Panc1 (cell line): Measurements from ENCODE around the gene SHROOM3. TPM values are rescaled to one million over a fixed set of nuclear protein-coding genes. Genes with fewer than 3 reads are reported as not detected.

Source experiments
- ATAC-seq: fragments of 200-7000 bp; cut with Tn5 transposase; 2 replicates; pipeline ENCODE4 v1.9.1; 2020; ENCODE audit warnings: mild to moderate bottlenecking, moderate library complexity
- BruUV-seq: library from RNA; stranded (reverse); fragments of 400-500 nt; replicated peaks from 2 replicates; lab custom pipeline; 2021; lab: Mats Ljungman, UMichigan
- CTCF ChIA-PET: fragments of 300-600 bp; sonication (Branson Sonifier 250); formaldehyde crosslinking; loops from one replicate; lab custom pipeline; 2022; ENCODE audit warnings: antibody characterized with exemption; lab: Charles Lee
- POLR2A ChIA-PET: fragments of 300-600 bp; sonication (Branson Sonifier 250); formaldehyde crosslinking; loops from one replicate; lab custom pipeline; 2022; ENCODE audit warnings: antibody characterized with exemption; lab: Charles Lee
- DNase-seq: peaks from one replicate; pipeline ENCODE4 v3.0.0-alpha.2; 2010; ENCODE audit warnings: low read depth, low spot score
- H3K27ac ChIP-seq: 2 replicates; pipeline ENCODE4 v1.5.1; 2011; ENCODE audit warnings: mild to moderate bottlenecking, low read length, inconsistent platforms
- H3K27me3 ChIP-seq: fragments of 200-500 bp; sonication (Bioruptor generic); 2 replicates; pipeline ENCODE4 v1.6.0; 2014; ENCODE audit warnings: low read length, inconsistent platforms; ENCODE audit not compliant: control insufficient read depth, insufficient read depth
- H3K36me3 ChIP-seq: fragments of 200-500 bp; sonication (Bioruptor generic); 2 replicates; pipeline ENCODE4 v1.5.1; 2014; ENCODE audit warnings: inconsistent platforms, mild to moderate bottlenecking, low read length, moderate library complexity; ENCODE audit not compliant: control insufficient read depth, insufficient read depth
- H3K4me1 ChIP-seq: 2 replicates; pipeline ENCODE4 v1.5.1; 2011; ENCODE audit warnings: inconsistent platforms, mild to moderate bottlenecking, low read length, moderate library complexity; ENCODE audit not compliant: control insufficient read depth, insufficient read depth
- H3K4me3 ChIP-seq, 2 experiments: 2 replicates each; pipeline ENCODE4 v1.5.1; 2011 to 2012; ENCODE audit warnings: low read depth in 2 of 2, low read length in 2 of 2, mild to moderate bottlenecking in 2 of 2, inconsistent platforms in 1 of 2, moderate library complexity in 1 of 2
- H3K9me3 ChIP-seq: fragments of 200-500 bp; sonication (Bioruptor generic); 2 replicates; pipeline ENCODE4 v1.5.1; 2014; ENCODE audit warnings: low read depth, mild to moderate bottlenecking, inconsistent platforms, low read length, moderate library complexity; ENCODE audit not compliant: control insufficient read depth, insufficient read depth
- POLR2AphosphoS5 ChIP-seq: IDR thresholded peaks from 2 replicates; pipeline ENCODE4 v1.6.1; 2012; ENCODE audit warnings: mild to moderate bottlenecking, low read depth, low read length, moderate library complexity
- SIN3A ChIP-seq: IDR thresholded peaks from 2 replicates; pipeline ENCODE4 v1.6.1; 2012; ENCODE audit warnings: low read depth, mild to moderate bottlenecking, low read length, moderate library complexity, borderline replicate concordance; ENCODE audit not compliant: insufficient read depth
- TCF7L2 ChIP-seq: IDR thresholded peaks from 2 replicates; pipeline ENCODE4 v1.6.1; 2011; ENCODE audit warnings: mild to moderate bottlenecking, low read depth, low read length, inconsistent platforms
- in situ Hi-C: cut with HindIII; loops from 2 replicates; pipeline ENCODE4 v1.10.0; 2016; ENCODE audit warnings: low sequenced_read_pairs, low pct_unique_long_range_greater_than_20kb
- intact Hi-C: fragments of 100-400 bp; cut with micrococcal nuclease; formaldehyde crosslinking; loops from one replicate; pipeline ENCODE4 v1.10.0; 2022; ENCODE audit not compliant: unreplicated experiment
- total RNA-seq: library from RNA; stranded (reverse); gene quantifications from one replicate; pipeline ENCODE4 v1.2.1, GENCODE V29; 2021; ENCODE audit not compliant: unreplicated experiment
- TF ChIP-seq, protein P1 (sequence below): fragments of 450-650 bp; IDR thresholded peaks from 2 replicates; pipeline ENCODE4 v1.5.1; 2017; ENCODE audit warnings: mild to moderate bottlenecking
- TF ChIP-seq, protein P2 (sequence below), 2 experiments: IDR thresholded peaks; 2 replicates each; pipeline ENCODE4 v1.6.1; 2011 to 2012; ENCODE audit warnings: low read depth in 2 of 2, control low read depth in 1 of 2, low read length in 1 of 2, mild to moderate bottlenecking in 1 of 2, moderate library complexity in 1 of 2; ENCODE audit not compliant: insufficient read depth in 1 of 2

The SHROOM3 gene
- total RNA-seq, 1 experiment from 2014 or later: 7.2 TPM

DNA sequence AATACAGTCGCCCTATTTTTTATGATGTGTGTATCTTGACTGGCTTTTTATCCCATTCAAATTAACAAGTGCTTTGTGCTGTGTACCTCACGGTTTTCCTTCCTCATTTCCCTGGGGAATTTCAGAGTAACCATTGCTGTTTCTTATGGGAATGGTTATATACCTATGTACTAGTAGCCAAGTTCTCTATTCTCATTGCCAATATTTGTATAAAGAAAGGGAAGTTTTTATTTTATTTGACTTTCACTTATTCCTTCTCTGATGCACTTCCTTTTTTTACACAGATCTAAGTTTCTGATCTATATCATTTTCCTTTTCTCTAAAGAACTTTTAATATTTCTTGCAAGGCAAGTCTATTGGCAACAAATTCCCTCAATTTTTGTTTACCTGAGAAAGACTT is 281.6 kb downstream of the SHROOM3 start:
- no peak for DNase-seq
- no peak for ATAC-seq
- POLR2A ChIA-PET: no interaction called here
- CTCF ChIA-PET: no interaction called here
- Histone ChIP-seq H3K27ac (no peak overlapping the region), H3K9me3 (no peaks in the 10 kb centered on the region), H3K4me1 (no peaks in the 10 kb centered on the region), H3K4me3 (no peak overlapping the region), H3K36me3 (no peaks in the 10 kb centered on the region), H3K27me3 (no peaks in the 10 kb centered on the region)
- BruUV-seq: no TSS peak
- TF ChIP-seq, protein P1, sequence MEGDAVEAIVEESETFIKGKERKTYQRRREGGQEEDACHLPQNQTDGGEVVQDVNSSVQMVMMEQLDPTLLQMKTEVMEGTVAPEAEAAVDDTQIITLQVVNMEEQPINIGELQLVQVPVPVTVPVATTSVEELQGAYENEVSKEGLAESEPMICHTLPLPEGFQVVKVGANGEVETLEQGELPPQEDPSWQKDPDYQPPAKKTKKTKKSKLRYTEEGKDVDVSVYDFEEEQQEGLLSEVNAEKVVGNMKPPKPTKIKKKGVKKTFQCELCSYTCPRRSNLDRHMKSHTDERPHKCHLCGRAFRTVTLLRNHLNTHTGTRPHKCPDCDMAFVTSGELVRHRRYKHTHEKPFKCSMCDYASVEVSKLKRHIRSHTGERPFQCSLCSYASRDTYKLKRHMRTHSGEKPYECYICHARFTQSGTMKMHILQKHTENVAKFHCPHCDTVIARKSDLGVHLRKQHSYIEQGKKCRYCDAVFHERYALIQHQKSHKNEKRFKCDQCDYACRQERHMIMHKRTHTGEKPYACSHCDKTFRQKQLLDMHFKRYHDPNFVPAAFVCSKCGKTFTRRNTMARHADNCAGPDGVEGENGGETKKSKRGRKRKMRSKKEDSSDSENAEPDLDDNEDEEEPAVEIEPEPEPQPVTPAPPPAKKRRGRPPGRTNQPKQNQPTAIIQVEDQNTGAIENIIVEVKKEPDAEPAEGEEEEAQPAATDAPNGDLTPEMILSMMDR: no peak
- TF ChIP-seq SIN3A (no peak), POLR2AphosphoS5 (no peak), TCF7L2 (no peak)
- TF ChIP-seq, protein P2, sequence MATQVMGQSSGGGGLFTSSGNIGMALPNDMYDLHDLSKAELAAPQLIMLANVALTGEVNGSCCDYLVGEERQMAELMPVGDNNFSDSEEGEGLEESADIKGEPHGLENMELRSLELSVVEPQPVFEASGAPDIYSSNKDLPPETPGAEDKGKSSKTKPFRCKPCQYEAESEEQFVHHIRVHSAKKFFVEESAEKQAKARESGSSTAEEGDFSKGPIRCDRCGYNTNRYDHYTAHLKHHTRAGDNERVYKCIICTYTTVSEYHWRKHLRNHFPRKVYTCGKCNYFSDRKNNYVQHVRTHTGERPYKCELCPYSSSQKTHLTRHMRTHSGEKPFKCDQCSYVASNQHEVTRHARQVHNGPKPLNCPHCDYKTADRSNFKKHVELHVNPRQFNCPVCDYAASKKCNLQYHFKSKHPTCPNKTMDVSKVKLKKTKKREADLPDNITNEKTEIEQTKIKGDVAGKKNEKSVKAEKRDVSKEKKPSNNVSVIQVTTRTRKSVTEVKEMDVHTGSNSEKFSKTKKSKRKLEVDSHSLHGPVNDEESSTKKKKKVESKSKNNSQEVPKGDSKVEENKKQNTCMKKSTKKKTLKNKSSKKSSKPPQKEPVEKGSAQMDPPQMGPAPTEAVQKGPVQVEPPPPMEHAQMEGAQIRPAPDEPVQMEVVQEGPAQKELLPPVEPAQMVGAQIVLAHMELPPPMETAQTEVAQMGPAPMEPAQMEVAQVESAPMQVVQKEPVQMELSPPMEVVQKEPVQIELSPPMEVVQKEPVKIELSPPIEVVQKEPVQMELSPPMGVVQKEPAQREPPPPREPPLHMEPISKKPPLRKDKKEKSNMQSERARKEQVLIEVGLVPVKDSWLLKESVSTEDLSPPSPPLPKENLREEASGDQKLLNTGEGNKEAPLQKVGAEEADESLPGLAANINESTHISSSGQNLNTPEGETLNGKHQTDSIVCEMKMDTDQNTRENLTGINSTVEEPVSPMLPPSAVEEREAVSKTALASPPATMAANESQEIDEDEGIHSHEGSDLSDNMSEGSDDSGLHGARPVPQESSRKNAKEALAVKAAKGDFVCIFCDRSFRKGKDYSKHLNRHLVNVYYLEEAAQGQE (IDR thresholded peaks at IDR 0.05; ENCODE audit: insufficient read depth in 1 of 2, low read depth in 2 of 2, low read length in 1 of 2): no peak
- in situ Hi-C loops (no loop called here), intact Hi-C loops (no loop called here)

DNA sequence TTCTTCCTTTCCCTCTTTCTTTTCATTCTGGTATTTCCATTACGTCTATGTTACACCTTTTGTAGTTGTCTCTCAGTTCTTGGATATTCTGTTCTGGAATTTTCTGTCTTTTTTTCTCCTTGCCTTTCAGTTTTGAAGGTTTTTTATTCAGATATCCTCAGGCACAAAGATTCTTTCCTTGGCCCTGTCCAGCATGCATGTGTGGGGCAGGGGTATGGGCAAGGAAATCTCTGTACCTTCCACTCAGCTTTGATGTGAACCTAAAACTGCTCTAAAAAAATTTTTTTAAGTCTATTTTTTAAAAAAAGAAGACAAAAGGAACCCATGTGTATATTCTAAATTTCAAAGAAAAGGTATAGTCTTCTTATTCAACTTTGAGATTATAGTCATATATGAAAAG is 282.4 kb downstream of the SHROOM3 start:
- no peaks in the 10 kb centered on the region for H3K36me3 ChIP-seq
- intact Hi-C loops: no loop called here
- ATAC-seq (no peak), DNase-seq (no peak)
- H3K4me3 ChIP-seq: no peak overlapping the region
- CTCF ChIA-PET: no interaction called here
- H3K27ac ChIP-seq: no peak overlapping the region
- H3K9me3 ChIP-seq: no peaks in the 10 kb centered on the region
- BruUV-seq: no TSS peak
- POLR2A ChIA-PET: no interaction called here
- H3K4me1 ChIP-seq: no peaks in the 10 kb centered on the region
- no peak for TF ChIP-seq TCF7L2
- no peak for TF ChIP-seq POLR2AphosphoS5
- TF ChIP-seq, protein P1: no peak
- TF ChIP-seq SIN3A: no peak
- TF ChIP-seq, protein P2 (IDR thresholded peaks at IDR 0.05; ENCODE audit: insufficient read depth in 1 of 2, low read depth in 2 of 2, low read length in 1 of 2): no peak
- in situ Hi-C loops: no loop called here
- H3K27me3 ChIP-seq: no peaks in the 10 kb centered on the region
